Spleen (tissue), 7 donors: Measurements from ENCODE around the gene IMMP2L.

ENCODE experiments used
- CTCF ChIP-seq, 11 experiments: fragments of 200-600 bp in 7 of 11; fragments of 450-650 bp in 4 of 11; sonication (generic) in 4 of 11; IDR thresholded peaks in 8 of 11; conservative IDR thresholded peaks in 3 of 11; 1 replicate in 7 of 11; 2 replicates in 4 of 11; pipeline versions ENCODE4 v1.4.0 to v1.8.0; 2016 to 2021; ENCODE audit warnings: antibody characterized with exemption in 11 of 11, inconsistent platforms in 4 of 11, mild to moderate bottlenecking in 1 of 11
- POLR2A ChIP-seq, 3 donors: fragments of 450-650 bp; IDR thresholded peaks; one replicate each; pipeline ENCODE4 v1.5.1; 2017; ENCODE audit warnings: antibody characterized with exemption in 3 of 3, mild to moderate bottlenecking in 1 of 3
- POLR2AphosphoS5 ChIP-seq, 3 donors: sonication (generic); formaldehyde crosslinking; IDR thresholded peaks; one replicate each; pipeline ENCODE4 v1.5.1; 2017; ENCODE audit warnings: antibody characterized with exemption in 3 of 3
- donor health status: DM: no; HTN: no; CAD: no; lungs with moderate emphysema.
- donor health status: DM: no; HTN: no; CAD: no.
- donor health status: DM: no; HTN: no; CAD: no.

- TF ChIP-seq CTCF (IDR thresholded peaks at IDR 0.05 in 8 of 11, conservative IDR thresholded peaks at IDR 0.05 in 3 of 11) (no peak), POLR2A (IDR thresholded peaks at IDR 0.05) (no peak), POLR2AphosphoS5 (IDR thresholded peaks at IDR 0.05) (no peak)
Observed at GRCh38 chr7:111424768-111425167, 137.5 kb downstream of the IMMP2L start.
